OCI-LY1 (cell line): ENCODE data around the gene PDE3A.

ENCODE experiments used
- H2AFZ ChIP-seq: fragments of 200-600 bp; sonication (generic), shearing (Covaris generic); 2 replicates; pipeline ENCODE4 v1.6.0; 2014; ENCODE audit warnings: antibody characterized with exemption, mild to moderate bottlenecking, low read length
- H3F3A ChIP-seq: fragments of 200-600 bp; sonication (generic), shearing (Covaris generic); 2 replicates; pipeline ENCODE4 v1.6.0; 2014; ENCODE audit warnings: mild to moderate bottlenecking, antibody characterized with exemption, low read length, moderate library complexity; ENCODE audit not compliant: insufficient read depth
- H3K27ac ChIP-seq: fragments of 200-600 bp; sonication (generic); 2 replicates; pipeline ENCODE4 v1.5.1; 2014; ENCODE audit warnings: low read length, mixed run types, mild to moderate bottlenecking, low read depth; ENCODE audit not compliant: poor library complexity, severe bottlenecking
- H3K27me3 ChIP-seq: fragments of 200-600 bp; sonication (generic); 2 replicates; pipeline ENCODE4 v1.6.0; 2014; ENCODE audit warnings: antibody characterized with exemption, mild to moderate bottlenecking, low read length, moderate library complexity; ENCODE audit not compliant: insufficient read depth
- H3K36me3 ChIP-seq: fragments of 200-600 bp; sonication (generic); 2 replicates; pipeline ENCODE4 v1.6.1; 2014; ENCODE audit warnings: mild to moderate bottlenecking, antibody characterized with exemption, low read length, moderate library complexity, mixed read lengths; ENCODE audit not compliant: insufficient read depth
- H3K4me1 ChIP-seq: fragments of 200-600 bp; sonication (generic); 2 replicates; pipeline ENCODE4 v1.5.1; 2014; ENCODE audit warnings: mild to moderate bottlenecking, low read length, moderate library complexity; ENCODE audit not compliant: insufficient read depth, severe bottlenecking
- H3K4me2 ChIP-seq: fragments of 200-600 bp; sonication (generic), shearing (Covaris generic); 2 replicates; pipeline ENCODE4 v1.6.1; 2014; ENCODE audit warnings: low read length
- H3K4me3 ChIP-seq: fragments of 200-600 bp; sonication (generic); 2 replicates; pipeline ENCODE4 v1.5.1; 2014; ENCODE audit warnings: low read length, low read depth, mild to moderate bottlenecking, mixed read lengths; ENCODE audit not compliant: poor library complexity, severe bottlenecking
- H3K79me2 ChIP-seq: fragments of 200-600 bp; shearing (Covaris generic); 2 replicates; pipeline ENCODE4 v1.6.1; 2016; ENCODE audit warnings: mixed run types, low read length, mixed read lengths; ENCODE audit not compliant: insufficient read depth
- H3K9ac ChIP-seq: fragments of 200-600 bp; sonication (generic), shearing (Covaris generic); 2 replicates; pipeline ENCODE4 v1.6.1; 2014; ENCODE audit warnings: mild to moderate bottlenecking, low read length, mixed read lengths
- H3K9me2 ChIP-seq: fragments of 200-600 bp; sonication (generic), shearing (Covaris generic); 2 replicates; pipeline ENCODE4 v1.6.1; 2014; ENCODE audit warnings: low read depth, mild to moderate bottlenecking, low read length, mixed read lengths
- H3K9me3 ChIP-seq: fragments of 200-600 bp; shearing (Covaris generic); 2 replicates; pipeline ENCODE4 v1.6.1; 2014; ENCODE audit warnings: low read length, mixed read lengths
- H4K20me1 ChIP-seq: fragments of 200-600 bp; sonication (generic), shearing (Covaris generic); 2 replicates; pipeline ENCODE4 v1.6.0; 2016; ENCODE audit warnings: mild to moderate bottlenecking, low read length; ENCODE audit not compliant: insufficient read depth
- EZH2 ChIP-seq: fragments of 200-600 bp; sonication (generic), shearing (Covaris generic); IDR thresholded peaks from 2 replicates; pipeline ENCODE4 v1.8.0; 2017; ENCODE audit warnings: borderline replicate concordance, mixed run types, mild to moderate bottlenecking, antibody characterized with exemption, low read length, moderate library complexity, mixed read lengths
- TF ChIP-seq, protein P1 (sequence below): fragments of 200-600 bp; sonication (generic), shearing (Covaris generic); IDR thresholded peaks from 2 replicates; pipeline ENCODE4 v1.5.1; 2017; ENCODE audit warnings: mild to moderate bottlenecking, antibody characterized with exemption, low read length, moderate library complexity, mixed read lengths

Gene PDE3A

DNA sequence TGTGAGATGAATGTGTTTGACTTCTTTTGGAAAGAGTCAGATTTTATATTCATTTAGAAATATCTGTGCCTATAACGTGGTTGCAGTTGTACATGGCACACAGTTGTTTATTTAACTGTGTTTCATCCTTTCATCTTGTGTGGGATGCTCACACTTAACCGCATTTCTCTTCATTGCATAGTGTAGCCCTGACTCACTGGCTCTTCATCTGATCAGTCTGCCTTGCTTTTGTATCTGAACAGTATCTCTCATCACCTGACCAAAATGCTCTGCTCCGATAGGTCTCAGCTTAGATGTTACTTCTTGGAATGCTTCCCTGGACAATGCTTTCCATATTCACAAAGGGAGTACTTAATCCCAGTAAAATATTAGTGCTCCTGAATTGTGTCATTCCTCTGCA, 83.4 kb downstream of the PDE3A start:
- Histone ChIP-seq H4K20me1 (no peaks in the 10 kb centered on the region), H3F3A (no peaks in the 10 kb centered on the region), H3K4me1 (no peaks in the 10 kb centered on the region), H3K4me3 (no peak overlapping the region), H3K4me2 (no peak overlapping the region), H3K9ac (no peak overlapping the region), H2AFZ (no peak overlapping the region), H3K9me2 (no peaks in the 10 kb centered on the region), H3K27ac (no peak overlapping the region), H3K36me3 (no peaks in the 10 kb centered on the region), H3K79me2 (no peaks in the 10 kb centered on the region), H3K9me3 (no peaks in the 10 kb centered on the region), H3K27me3 (no peaks in the 10 kb centered on the region)
- TF ChIP-seq, protein P1, sequence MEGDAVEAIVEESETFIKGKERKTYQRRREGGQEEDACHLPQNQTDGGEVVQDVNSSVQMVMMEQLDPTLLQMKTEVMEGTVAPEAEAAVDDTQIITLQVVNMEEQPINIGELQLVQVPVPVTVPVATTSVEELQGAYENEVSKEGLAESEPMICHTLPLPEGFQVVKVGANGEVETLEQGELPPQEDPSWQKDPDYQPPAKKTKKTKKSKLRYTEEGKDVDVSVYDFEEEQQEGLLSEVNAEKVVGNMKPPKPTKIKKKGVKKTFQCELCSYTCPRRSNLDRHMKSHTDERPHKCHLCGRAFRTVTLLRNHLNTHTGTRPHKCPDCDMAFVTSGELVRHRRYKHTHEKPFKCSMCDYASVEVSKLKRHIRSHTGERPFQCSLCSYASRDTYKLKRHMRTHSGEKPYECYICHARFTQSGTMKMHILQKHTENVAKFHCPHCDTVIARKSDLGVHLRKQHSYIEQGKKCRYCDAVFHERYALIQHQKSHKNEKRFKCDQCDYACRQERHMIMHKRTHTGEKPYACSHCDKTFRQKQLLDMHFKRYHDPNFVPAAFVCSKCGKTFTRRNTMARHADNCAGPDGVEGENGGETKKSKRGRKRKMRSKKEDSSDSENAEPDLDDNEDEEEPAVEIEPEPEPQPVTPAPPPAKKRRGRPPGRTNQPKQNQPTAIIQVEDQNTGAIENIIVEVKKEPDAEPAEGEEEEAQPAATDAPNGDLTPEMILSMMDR: no peak
- no peak for TF ChIP-seq EZH2

DNA sequence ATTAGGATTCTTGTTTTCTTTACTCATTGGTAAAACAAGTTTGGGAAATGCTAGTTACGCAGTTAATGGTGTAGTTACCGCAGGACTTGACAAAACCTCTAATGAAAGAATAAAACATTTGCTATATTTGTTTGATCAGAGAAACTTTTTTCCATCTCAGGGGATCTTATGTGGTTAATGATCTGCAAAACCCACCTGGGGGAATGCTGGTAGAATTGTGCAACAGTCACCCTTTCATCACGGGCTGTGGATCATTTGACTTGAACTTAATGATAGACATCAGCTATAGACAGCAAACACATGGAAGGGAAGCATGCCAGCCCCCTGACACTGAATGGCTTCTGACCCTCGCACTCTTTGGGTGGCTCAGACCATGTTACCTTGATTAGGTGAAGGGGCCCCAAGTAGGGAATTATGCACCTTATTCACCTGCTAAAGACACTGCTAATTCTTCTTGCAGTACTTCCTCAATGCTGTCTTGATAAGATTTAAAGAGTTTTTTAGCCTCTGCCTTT, 84.2 kb downstream of the PDE3A start:
- Histone ChIP-seq H3K4me3 (no peak overlapping the region), H3K9me2 (no peaks in the 10 kb centered on the region), H3K9ac (no peak overlapping the region), H3K4me1 (no peaks in the 10 kb centered on the region), H3K79me2 (no peaks in the 10 kb centered on the region), H3F3A (no peaks in the 10 kb centered on the region), H3K27ac (no peak overlapping the region), H3K36me3 (no peaks in the 10 kb centered on the region), H3K4me2 (no peak overlapping the region), H2AFZ (no peak overlapping the region), H4K20me1 (no peaks in the 10 kb centered on the region), H3K9me3 (no peaks in the 10 kb centered on the region), H3K27me3 (no peaks in the 10 kb centered on the region)
- no peak for TF ChIP-seq EZH2
- TF ChIP-seq, protein P1: no peak

DNA sequence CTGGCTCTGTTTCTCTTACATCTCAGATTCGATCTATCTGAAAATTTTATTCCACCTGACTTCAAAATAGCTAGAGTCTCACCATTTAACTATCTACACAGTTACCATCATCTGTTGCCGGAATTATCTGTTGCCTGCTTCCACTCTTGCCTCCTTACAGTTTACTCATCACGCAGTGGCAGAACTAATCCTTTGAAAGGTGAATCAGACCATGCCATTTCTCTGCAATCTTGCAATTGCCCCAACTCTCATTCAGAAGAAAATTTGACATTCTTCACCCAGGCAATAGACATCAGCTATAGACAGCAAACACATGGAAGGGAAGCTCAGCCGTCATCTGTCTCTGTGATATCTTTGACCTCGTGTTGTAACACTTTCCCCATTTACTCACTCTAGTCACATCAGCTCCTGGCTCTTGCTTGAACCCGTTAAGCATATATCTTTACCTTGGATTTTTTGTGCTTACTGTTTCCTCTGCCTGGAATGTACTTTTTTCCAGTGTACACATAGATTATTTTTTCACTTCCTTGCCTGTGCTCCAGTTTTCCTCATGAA, 85.5 kb downstream of the PDE3A start:
- Histone ChIP-seq H3K4me3 (no peak overlapping the region), H4K20me1 (no peaks in the 10 kb centered on the region), H3K27ac (no peak overlapping the region), H3K9me3 (no peaks in the 10 kb centered on the region), H3K36me3 (no peaks in the 10 kb centered on the region), H3K9me2 (no peaks in the 10 kb centered on the region), H3K4me2 (no peak overlapping the region), H3F3A (no peaks in the 10 kb centered on the region), H3K9ac (no peak overlapping the region), H3K79me2 (no peaks in the 10 kb centered on the region), H2AFZ (no peak overlapping the region), H3K4me1 (no peaks in the 10 kb centered on the region), H3K27me3 (no peaks in the 10 kb centered on the region)
- TF ChIP-seq EZH2: no peak
- TF ChIP-seq, protein P1: no peak
